Fibroblast of pulmonary artery (primary cell): Measurements from ENCODE around the gene APBA3.

ENCODE experiments used
- DNase-seq: peaks from one replicate; pipeline ENCODE4 v3.0.0-alpha.2; 2010; ENCODE audit warnings: low read depth
- H3K4me3 ChIP-seq: replicated peaks from 2 replicates; pipeline ENCODE4 v1.5.1; 2011; ENCODE audit warnings: low read depth, mild to moderate bottlenecking, control low read depth, low read length, moderate library complexity
- TF ChIP-seq, protein P1 (sequence below): IDR thresholded peaks from 2 replicates; pipeline ENCODE4 v1.5.1; 2011; ENCODE audit warnings: mild to moderate bottlenecking, control low read depth, low read length, inconsistent platforms; ENCODE audit errors: missing control alignments

APBA3 gene, protein sequence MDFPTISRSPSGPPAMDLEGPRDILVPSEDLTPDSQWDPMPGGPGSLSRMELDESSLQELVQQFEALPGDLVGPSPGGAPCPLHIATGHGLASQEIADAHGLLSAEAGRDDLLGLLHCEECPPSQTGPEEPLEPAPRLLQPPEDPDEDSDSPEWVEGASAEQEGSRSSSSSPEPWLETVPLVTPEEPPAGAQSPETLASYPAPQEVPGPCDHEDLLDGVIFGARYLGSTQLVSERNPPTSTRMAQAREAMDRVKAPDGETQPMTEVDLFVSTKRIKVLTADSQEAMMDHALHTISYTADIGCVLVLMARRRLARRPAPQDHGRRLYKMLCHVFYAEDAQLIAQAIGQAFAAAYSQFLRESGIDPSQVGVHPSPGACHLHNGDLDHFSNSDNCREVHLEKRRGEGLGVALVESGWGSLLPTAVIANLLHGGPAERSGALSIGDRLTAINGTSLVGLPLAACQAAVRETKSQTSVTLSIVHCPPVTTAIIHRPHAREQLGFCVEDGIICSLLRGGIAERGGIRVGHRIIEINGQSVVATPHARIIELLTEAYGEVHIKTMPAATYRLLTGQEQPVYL

DNA sequence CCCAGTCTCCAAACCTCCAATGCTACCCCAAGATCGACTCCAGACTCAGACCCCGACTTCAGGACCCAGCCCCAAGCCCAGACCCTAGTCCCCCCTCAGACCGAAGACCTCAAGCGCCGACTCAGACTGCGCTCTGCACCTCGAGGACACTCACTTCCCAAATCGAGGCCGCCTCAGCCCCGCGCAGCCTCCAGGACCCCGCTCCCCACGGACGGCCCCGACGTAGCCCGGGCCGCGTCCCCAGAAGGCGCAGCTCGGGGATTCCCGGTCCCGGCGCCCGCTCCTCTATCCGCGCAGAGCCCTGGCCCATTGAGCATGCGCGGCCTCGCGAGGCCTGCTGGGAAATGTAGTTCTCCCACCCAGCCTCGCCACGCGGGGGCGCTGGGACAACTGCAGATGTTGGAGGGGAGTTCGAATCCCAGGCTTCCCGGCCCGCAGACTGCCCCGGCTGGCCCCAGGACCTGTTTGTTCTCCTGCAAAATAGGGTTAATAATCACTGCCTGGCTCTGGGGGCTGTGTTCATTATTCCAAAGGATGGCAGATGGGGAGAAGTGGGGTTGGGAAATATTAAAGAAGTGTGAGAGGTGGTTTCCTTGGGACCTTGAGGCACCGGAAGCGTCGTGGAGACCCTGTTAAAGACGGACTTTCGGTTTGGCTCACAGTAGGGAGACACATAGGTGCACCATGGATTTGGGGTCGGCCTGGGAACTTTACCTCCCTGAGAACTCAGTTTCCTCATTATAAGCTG, at the start of gene APBA3:
APBA3 (minus strand) TSS at position 311 of the 748 bp plus-strand sequence. CDS start 1,428 bp downstream, outside the sequence.
- TF ChIP-seq, protein P1, sequence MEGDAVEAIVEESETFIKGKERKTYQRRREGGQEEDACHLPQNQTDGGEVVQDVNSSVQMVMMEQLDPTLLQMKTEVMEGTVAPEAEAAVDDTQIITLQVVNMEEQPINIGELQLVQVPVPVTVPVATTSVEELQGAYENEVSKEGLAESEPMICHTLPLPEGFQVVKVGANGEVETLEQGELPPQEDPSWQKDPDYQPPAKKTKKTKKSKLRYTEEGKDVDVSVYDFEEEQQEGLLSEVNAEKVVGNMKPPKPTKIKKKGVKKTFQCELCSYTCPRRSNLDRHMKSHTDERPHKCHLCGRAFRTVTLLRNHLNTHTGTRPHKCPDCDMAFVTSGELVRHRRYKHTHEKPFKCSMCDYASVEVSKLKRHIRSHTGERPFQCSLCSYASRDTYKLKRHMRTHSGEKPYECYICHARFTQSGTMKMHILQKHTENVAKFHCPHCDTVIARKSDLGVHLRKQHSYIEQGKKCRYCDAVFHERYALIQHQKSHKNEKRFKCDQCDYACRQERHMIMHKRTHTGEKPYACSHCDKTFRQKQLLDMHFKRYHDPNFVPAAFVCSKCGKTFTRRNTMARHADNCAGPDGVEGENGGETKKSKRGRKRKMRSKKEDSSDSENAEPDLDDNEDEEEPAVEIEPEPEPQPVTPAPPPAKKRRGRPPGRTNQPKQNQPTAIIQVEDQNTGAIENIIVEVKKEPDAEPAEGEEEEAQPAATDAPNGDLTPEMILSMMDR: peak; percentile 50
- DNase-seq: peak; percentile 90

GRCh38 chr19:3810708-3811355, 49.3 kb upstream of the APBA3 start:
- TF ChIP-seq, protein P1: no peak
- H3K4me3 ChIP-seq: no peak overlapping the region
- no peak for DNase-seq

More for the DNA sequence above, at the start of gene APBA3:
- peak within 1 kb of the TSS; percentile 100 for H3K4me3 ChIP-seq

GRCh38 chr19:3809881-3810707, 48.6 kb upstream of the APBA3 start:
- no peak overlapping the region for H3K4me3 ChIP-seq
- TF ChIP-seq, protein P1: no peak
- no peak for DNase-seq

DNA sequence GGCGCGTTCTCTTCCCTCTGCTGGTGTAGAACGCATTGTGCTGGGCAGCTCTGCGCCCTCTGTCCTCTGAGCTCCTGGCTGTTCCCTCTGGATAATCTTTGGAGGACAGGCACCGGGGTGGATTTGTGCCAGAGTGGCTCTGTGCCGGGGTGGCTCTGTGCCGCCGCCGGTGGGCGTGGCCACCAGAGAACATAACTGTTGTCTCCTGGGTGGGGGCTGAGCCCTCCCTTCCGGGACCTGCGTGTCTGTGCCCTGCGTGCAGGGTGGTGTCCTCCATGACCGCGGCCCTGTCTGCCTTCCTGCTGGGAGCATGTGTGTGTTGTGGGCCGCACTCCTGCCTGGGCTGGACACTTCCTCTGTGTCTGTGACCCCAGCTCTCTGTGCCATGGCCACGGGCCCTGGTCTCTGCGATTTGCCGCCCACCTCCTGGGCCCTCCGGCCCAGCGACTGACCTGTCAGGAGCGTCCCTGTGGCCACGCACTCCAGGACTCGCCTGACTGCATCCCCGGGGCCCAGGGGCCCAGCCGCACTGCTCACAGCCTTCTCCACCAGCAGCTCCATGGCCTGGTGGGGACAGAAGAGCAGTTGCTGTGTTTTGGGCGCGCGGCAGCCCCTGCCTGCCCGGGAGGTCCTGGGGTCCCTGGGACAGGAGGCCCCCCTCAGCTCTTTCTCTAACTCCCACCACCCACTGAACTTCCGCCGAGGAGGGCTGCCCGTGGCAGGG, 47.1 kb upstream of the APBA3 start:
- DNase-seq: no peak
- H3K4me3 ChIP-seq: no peak overlapping the region
- TF ChIP-seq, protein P1: no peak

DNA sequence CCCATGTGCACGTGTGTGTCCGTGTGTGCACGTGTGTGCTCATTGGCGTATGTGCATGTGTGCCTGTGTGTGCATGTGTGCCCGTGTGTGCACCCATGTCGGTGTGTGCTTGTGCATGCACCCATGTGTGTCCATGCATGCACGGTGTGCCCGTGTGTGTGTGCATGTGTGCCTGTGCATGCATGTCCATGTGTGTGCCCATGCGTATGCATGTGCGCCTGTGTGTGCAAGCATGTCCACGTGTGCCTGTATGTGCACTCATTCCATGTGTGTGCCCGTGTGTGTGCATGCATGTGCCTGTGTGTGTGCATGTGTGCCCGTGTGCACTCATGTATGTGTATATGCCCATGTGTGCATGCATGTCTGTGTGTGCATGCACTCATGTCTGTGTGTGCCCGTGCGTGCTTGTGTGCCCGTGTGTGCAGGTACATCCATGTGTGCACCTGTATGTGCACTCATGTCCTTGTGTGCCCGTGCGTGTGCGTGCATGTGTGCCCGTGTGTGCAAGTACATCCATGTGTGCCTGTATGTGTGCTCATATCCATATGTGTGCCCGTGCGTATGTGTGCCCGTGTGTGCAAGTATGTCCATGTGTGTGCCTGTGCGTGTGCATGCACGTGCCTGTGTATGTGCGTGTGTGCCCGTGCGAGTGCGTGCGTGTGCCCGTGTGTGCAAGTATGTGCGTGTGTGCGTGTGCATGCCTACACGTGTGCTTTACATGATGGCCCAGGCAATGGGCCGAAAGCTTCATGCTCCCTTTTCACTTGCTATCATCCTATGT, 46.3 kb upstream of the APBA3 start:
- TF ChIP-seq, protein P1: no peak
- no peak overlapping the region for H3K4me3 ChIP-seq
- no peak for DNase-seq
